H1 (cell line): Measurements from ENCODE around the gene CPSF4L.

Experiments
- BRCA1 ChIP-seq: IDR thresholded peaks from 2 replicates; pipeline ENCODE4 v1.6.1; 2012; ENCODE audit warnings: low read depth, low read length, improper control_type of control experiment
- CTCF ChIP-seq, 3 experiments: IDR thresholded peaks; 1 replicate in 2 of 3; 2 replicates in 1 of 3; pipeline versions ENCODE4 v1.5.1 to v1.6.1; 2011; ENCODE audit warnings: low read length in 3 of 3, mild to moderate bottlenecking in 3 of 3, inconsistent platforms in 2 of 3, low read depth in 1 of 3, moderate library complexity in 1 of 3; ENCODE audit not compliant: insufficient read depth in 1 of 3; ENCODE audit errors: control extremely low read depth in 1 of 3
- E2F6 ChIP-seq: IDR thresholded peaks from 2 replicates; pipeline ENCODE4 v1.6.1; 2012; ENCODE audit warnings: inconsistent platforms
- JUND ChIP-seq: IDR thresholded peaks from 2 replicates; pipeline ENCODE4 v1.6.1; 2011; ENCODE audit warnings: mild to moderate bottlenecking, improper control_type of control experiment, low read length
- POLR2AphosphoS5 ChIP-seq: IDR thresholded peaks from 2 replicates; pipeline ENCODE4 v1.6.1; 2011; ENCODE audit warnings: low read depth, low read length
- RXRA ChIP-seq: IDR thresholded peaks from 2 replicates; pipeline ENCODE4 v1.6.1; 2011; ENCODE audit warnings: low read depth, mild to moderate bottlenecking, low read length, moderate library complexity; ENCODE audit not compliant: insufficient read depth

GRCh38 chr17:73305845-73306836 is 44.5 kb upstream of the CPSF4L start:
- TF ChIP-seq RXRA (no peak), CTCF (IDR thresholded peaks at IDR 0.05; ENCODE audit: control extremely low read depth in 1 of 3, insufficient read depth in 1 of 3, low read depth in 1 of 3, low read length in 3 of 3) (no peak), POLR2AphosphoS5 (no peak), BRCA1 (no peak), JUND (no peak), E2F6 (no peak)
